Stimulated activated CD8-positive, alpha-beta memory T cell treated with anti-CD3 and anti-CD28 coated beads, Interleukin-12 subunit alpha, Interleukin-12 subunit beta, amount 100 ng/mL, for 4 hours (primary cell): ENCODE data around the gene MIA3.
A peak's percentile ranks its signal among the peaks of the same experiment; 100 is the strongest.
"Not testable (repeated sequence)": the region's sequence is repeated elsewhere in the genome, so short reads cannot be mapped to it uniquely, and the experiment has no call there.

ENCODE experiments used
- DNase-seq: peaks from one replicate; pipeline ENCODE4 v3.0.0-alpha.2; 2020; ENCODE audit warnings: low read depth

Gene MIA3

GRCh38 chr1:222663431-222663934 lies 45.6 kb downstream of the MIA3 start:
- DNase-seq: no peak

DNA sequence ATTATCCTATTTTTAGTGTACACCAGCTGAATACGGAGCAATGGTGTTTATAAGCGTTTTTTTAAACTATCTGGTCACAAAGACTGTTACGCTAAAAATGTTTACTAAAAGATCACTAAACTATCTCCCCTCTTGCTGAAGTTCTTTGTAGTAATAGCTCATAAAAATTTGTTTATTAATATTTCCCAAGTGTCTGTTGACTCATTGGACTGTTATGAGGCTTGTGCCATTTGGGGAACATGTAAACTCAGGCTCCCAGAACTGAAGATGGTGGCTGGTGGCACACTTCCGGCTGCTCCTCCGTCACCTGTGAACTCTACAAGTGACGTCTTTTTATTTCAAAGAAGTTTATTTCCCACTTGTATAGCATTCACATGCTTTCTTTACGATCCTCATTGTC lies 48.1 kb downstream of the MIA3 start:
- no peak for DNase-seq

GRCh38 chr1:222668184-222668583 lies 50.3 kb downstream of the MIA3 start:
- DNase-seq: not testable (repeated sequence)

DNA sequence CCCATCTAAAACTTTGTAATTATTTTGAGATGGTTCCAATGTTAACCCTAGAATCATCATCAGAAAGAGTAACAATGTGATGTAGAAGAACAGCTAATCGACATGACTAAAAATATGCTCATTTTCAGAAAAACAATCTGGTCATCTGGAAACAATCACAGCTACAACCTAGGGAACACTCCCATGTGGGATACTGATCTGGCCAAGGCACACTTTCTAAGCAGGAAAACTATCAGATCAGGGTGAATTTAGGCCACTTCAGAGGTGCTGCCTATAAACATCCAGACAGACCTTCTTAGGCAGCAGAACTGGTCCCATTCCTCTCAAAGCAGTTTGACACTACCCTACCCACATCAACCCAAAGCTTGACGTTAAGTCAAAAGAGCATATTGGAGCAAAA lies 51.2 kb downstream of the MIA3 start:
- DNase-seq: not testable (repeated sequence)

GRCh38 chr1:222670110-222670509 lies 52.2 kb downstream of the MIA3 start:
- no peak for DNase-seq

DNA sequence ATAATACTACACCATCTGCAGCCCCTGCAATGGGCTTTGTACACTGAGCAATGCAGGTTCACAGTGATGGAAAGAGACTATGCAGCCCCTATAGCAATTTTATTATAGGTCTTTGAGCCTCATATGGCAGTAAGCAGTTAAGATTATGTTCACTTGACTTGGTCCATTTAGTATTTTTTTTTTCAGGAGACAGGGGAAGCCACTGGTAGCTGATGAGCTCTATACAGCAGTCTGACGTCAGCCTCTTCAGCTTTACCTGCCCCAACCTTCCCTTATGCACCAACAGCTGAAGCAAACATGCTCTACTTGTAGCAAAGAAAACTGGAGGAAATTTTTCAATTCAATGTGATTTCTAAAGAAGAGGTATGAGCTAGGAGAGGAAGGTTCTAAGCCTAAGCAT lies 62.2 kb downstream of the MIA3 start:
- DNase-seq: no peak

DNA sequence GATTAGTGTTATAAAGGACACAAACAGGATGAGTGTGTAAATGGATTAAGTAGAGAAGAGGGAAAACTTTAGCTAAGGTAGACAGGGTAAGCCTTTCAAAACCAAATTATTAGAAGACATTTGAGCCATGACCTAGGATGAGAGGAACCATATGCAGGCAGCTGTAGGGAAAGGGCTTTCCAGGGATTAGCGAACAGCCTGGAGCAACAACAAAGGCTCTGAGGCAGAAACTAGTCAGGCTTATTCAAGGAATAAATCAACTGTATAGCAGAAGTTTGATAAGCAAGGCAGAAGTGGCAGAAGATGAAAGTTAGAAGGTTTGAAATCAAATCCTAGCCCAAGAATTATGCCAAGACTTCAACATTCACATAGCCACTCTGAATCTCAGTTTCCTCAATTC lies 73.1 kb downstream of the MIA3 start:
- no peak for DNase-seq

DNA sequence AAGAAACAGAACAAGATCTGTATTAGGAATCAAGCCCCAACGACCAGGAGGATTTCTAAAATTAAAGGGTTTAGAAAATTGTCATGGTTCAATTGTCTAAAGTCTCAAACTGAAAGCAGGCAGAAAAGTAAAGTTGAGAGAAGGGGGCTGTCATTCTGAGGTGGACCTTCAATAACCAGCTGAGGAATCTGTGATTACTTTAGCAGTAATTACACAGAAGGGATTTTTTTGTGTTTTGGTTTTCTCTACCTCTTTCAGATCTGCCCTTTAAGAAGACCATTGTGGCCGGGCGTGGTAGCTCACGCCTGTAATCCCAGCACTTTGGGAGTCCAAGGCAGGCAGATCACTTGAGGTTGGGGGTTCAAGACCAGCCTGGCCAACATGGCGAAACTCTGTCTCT lies 77.0 kb downstream of the MIA3 start:
- DNase-seq: no peak

DNA sequence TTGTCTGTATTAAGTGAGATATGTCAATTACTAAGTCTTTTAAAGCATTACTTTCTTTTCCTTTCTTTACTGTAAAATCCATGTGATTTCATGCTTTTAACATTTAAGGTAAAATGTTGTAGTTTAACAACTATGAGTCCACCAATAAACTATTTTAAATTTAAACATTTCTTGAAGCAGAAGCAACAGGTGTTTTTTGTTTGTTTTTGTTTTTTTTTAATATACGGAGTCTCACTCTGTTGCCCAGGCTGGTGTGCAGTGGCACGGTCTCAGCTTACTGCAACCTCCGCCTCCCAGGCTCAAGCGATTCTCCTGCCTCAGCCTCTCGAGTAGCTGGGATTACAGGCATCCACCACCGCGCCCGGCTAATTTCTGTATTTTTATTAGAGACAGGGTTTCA lies 78.8 kb downstream of the MIA3 start:
- no peak for DNase-seq

DNA sequence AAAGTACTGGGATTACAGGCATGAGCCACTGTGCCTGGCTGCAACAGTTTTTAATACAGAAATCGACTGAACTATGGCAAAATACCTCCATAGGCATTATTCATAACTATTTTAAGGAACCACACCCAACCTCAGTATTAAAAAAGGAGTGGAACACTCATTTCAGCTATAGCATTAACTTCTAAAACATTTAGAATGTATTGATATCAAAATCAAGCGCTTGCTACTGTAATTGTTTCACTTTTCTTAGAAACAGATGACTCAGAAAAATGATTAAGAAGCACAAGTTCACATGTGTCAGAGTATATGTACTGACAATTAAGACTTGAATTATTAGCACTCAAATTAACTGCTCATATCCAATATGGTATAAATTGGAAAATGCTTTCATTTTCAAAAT lies 79.3 kb downstream of the MIA3 start:
- no peak for DNase-seq

GRCh38 chr1:222697826-222698225 lies 79.9 kb downstream of the MIA3 start:
- DNase-seq: no peak

- no peak for DNase-seq
Measured at GRCh38 chr1:222702210-222702609, 84.3 kb downstream of the MIA3 start.

- no peak for DNase-seq
Measured at GRCh38 chr1:222704260-222704659, 86.4 kb downstream of the MIA3 start.

DNA sequence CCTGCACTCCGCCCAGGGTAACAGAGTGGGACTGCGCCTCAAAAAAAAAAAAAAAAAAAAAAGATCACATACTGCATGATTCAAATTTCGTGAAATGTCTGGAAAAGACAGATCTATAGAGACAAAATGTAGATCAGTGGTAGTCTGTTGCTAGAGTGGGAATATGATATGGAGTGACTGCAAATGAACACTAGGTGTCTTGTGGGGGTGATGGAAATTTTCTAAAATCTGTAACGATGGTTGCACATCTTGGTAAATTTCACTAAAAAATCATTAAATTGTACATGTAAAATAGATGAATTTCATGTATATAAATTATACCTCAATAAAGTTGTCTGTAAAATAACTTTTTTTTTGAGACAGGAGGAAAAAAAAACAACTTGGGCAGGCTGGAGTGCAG lies 88.9 kb downstream of the MIA3 start:
- no peak for DNase-seq

- no peak for DNase-seq
Measured at GRCh38 chr1:222709700-222710153, 91.8 kb downstream of the MIA3 start.

- peak; percentile 46 for DNase-seq
Measured at GRCh38 chr1:222711319-222712252, 93.7 kb downstream of the MIA3 start.

- peak; percentile 94 for DNase-seq
Measured at GRCh38 chr1:222712253-222713090, 94.6 kb downstream of the MIA3 start, which contains the start of the genes AIDA and BROX. Gene AIDA, minus strand, starts transcription at chr1:222712491. Its CDS starts 174 bp downstream, at chr1:222712317. Gene BROX, plus strand, starts transcription at chr1:222712564. Its CDS starts 3,136 bp downstream, at chr1:222715700.

DNA sequence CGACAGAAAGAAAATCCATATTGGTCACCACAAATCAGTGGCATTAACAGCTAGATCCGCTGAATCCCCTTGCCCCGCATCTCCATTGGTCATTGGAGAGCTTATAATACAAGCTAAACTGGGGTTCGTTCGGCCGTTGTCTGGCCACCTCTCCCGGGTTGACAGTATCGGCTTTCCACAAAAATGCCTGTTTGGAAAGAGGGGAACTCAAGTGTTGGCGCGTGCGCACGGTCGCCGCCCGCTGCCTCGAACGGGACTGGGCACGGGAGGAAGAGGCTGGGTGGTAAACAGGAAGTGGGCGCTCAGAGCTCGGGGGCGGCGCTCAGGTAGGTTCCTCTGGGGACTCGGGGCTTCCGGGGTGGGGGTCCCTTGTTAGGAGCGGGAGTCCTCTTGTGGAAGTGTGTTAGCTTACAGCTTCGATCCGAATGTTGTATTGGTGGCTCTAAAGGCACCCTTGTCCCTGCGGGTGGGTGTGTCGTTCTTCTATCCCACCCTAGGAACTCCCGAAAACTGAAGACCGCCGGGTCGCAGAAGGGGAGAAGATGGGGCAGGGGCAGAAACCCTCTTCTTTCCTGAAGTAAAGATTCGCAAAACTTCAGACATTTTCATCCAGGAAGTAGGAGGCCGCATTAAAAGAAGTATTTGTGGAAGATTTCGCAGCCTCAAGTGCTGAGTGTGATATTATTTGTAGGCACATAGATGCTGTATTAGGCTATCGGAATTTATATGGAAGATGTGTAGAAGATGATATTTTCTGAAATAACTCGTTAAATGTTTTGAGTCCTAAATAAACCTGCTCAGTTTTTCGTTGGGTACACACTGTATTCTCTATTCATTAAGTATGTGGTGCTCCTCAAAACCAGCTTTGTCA lies 95.4 kb downstream of the MIA3 start:
- peak; percentile 88 for DNase-seq

DNA sequence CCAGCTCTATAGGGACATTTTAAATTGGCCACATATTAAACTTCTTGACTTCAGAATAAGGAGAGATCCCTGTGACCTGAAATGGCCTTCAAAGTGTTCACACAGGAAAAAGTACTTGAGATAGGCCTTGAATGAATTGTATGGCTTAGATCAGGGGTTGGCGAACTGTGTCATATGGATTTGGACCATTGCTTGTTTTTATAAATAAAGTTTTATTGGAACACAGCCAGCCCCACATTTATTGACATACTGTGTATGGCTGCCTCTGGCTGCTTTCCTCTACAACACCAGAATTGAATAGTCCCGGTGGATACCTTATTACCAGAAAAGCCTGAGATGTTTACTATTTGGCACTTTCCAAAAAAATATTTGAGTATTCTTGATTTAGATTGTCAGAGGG lies 98.5 kb downstream of the MIA3 start:
- DNase-seq: no peak
